HG02885 (cell line): ENCODE data around the gene OPRL1.
"Not testable (repeated sequence)": the region's sequence is repeated elsewhere in the genome, so short reads cannot be mapped to it uniquely, and the experiment has no call there.

ENCODE experiments used
- ATAC-seq: cut with Tn5 transposase; IDR thresholded peaks from one replicate; pipeline ENCODE4 v1.9.1; 2021; ENCODE audit warnings: mild to moderate bottlenecking; ENCODE audit not compliant: unreplicated experiment, poor library complexity

Gene OPRL1

GRCh38 chr20:64082820-64083377 lies 3.0 kb downstream of the OPRL1 start:
- no peak for ATAC-seq

- ATAC-seq = no peak
These were observed 3.5 kb downstream of the OPRL1 start for GRCh38 chr20:64083378-64083803.

GRCh38 chr20:64083804-64084684 lies 4.2 kb downstream of the OPRL1 start, which contains the start of gene LKAAEAR1:
Gene LKAAEAR1, minus strand, starts transcription at chr20:64084398. Its CDS starts 179 bp downstream, at chr20:64084219.
- no peak for ATAC-seq

GRCh38 chr20:64084685-64085152 lies 4.8 kb downstream of the OPRL1 start:
- no peak for ATAC-seq

GRCh38 chr20:64086801-64087200 lies 6.9 kb downstream of the OPRL1 start:
- no peak for ATAC-seq

GRCh38 chr20:64087226-64087825 lies 7.4 kb downstream of the OPRL1 start:
- ATAC-seq = not testable (repeated sequence)

- not testable (repeated sequence) for ATAC-seq
These were observed 8.7 kb downstream of the OPRL1 start for GRCh38 chr20:64088586-64088985.

- ATAC-seq = no peak
These were observed 10.3 kb downstream of the OPRL1 start for GRCh38 chr20:64090165-64090564.

GRCh38 chr20:64091340-64091739 lies 11.5 kb downstream of the OPRL1 start:
- no peak for ATAC-seq

- ATAC-seq = no peak
These were observed 11.9 kb downstream of the OPRL1 start for GRCh38 chr20:64091770-64092169.

GRCh38 chr20:64092258-64093012 lies 12.6 kb downstream of the OPRL1 start:
- no peak for ATAC-seq

GRCh38 chr20:64093013-64093503 lies 13.2 kb downstream of the OPRL1 start:
- ATAC-seq = no peak

- ATAC-seq = no peak
These were observed 15.6 kb downstream of the OPRL1 start for GRCh38 chr20:64095455-64095854.

- no peak for ATAC-seq
These were observed 16.0 kb downstream of the OPRL1 start for GRCh38 chr20:64095927-64096326.

- ATAC-seq = no peak
These were observed 16.7 kb downstream of the OPRL1 start for GRCh38 chr20:64096535-64096934.

GRCh38 chr20:64098471-64099013 lies 18.7 kb downstream of the OPRL1 start:
- ATAC-seq = no peak

GRCh38 chr20:64099086-64099786 lies 19.4 kb downstream of the OPRL1 start:
- ATAC-seq = no peak

GRCh38 chr20:64099880-64100565 lies 20.1 kb downstream of the OPRL1 start:
- no peak for ATAC-seq

- no peak for ATAC-seq
These were observed 20.6 kb downstream of the OPRL1 start for GRCh38 chr20:64100566-64100888.
